GM12875 (cell line): Measurements from ENCODE around the gene CNN3.

Experiments used
- H3K4me3 ChIP-seq: one replicate; pipeline ENCODE4 v1.5.1; 2011; ENCODE audit warnings: low read depth, low read length, control low read depth
- TF ChIP-seq, protein P1 (sequence below): IDR thresholded peaks from 2 replicates; pipeline ENCODE4 v1.5.1; 2011; ENCODE audit warnings: low read depth, mild to moderate bottlenecking, control low read depth, inconsistent platforms, low read length, moderate library complexity, borderline replicate concordance; ENCODE audit not compliant: insufficient read depth

Gene CNN3

DNA sequence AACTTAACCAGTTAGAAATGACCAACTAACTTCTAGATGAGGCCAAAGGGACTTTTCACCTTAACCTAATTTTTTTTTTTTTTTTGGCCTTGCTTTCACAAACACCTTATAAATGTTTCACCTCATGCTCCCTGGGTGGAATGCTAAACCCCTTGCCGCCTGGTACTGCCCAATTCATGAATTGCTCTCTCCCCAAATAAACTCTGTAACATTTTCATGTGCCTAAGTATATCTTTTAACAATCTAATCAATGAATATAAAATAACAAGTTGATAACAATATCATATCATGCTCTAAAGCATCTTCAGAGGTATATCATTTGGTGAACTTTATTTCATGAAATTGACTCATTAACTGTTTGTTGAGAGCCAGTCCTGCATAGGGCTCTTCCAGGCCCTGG, 10.9 kb upstream of the CNN3 start:
- H3K4me3 ChIP-seq: no peak overlapping the region
- TF ChIP-seq, protein P1, sequence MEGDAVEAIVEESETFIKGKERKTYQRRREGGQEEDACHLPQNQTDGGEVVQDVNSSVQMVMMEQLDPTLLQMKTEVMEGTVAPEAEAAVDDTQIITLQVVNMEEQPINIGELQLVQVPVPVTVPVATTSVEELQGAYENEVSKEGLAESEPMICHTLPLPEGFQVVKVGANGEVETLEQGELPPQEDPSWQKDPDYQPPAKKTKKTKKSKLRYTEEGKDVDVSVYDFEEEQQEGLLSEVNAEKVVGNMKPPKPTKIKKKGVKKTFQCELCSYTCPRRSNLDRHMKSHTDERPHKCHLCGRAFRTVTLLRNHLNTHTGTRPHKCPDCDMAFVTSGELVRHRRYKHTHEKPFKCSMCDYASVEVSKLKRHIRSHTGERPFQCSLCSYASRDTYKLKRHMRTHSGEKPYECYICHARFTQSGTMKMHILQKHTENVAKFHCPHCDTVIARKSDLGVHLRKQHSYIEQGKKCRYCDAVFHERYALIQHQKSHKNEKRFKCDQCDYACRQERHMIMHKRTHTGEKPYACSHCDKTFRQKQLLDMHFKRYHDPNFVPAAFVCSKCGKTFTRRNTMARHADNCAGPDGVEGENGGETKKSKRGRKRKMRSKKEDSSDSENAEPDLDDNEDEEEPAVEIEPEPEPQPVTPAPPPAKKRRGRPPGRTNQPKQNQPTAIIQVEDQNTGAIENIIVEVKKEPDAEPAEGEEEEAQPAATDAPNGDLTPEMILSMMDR: no peak

DNA sequence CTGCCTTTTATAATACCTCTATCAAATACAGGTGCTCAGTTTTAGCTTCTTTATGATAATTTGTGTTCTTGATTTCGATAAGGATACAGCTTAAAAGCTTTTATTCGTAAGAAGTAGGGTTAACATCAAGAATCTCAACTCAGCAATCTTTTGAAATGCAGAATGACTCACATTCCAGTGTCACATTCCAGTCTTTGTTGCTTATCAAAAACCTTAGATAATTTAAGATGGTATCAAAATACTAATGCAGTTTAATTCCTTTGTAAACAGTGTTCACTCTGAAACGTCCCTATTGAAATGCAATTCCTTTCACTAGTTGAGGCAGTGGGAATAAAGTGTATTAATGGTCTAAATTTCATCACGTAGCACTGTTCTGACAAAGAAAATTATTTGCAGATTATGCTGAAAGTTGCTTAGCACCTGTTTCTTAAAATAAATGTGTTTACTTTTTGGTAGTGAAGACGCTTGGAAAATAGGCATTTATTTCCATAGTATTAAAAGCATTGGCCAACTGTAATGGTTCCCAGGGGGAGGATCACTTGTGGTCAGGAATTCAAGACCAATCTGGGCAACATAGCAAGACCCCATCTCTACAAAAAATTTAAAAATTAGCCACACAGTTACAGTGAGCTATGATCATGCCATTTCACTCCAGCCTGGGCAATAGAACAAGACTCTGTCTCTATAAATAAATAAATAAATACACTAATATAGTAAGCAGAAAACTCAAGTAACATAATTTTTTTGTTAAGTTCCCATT, 10.1 kb upstream of the CNN3 start:
- TF ChIP-seq, protein P1: no peak
- H3K4me3 ChIP-seq: no peak overlapping the region

DNA sequence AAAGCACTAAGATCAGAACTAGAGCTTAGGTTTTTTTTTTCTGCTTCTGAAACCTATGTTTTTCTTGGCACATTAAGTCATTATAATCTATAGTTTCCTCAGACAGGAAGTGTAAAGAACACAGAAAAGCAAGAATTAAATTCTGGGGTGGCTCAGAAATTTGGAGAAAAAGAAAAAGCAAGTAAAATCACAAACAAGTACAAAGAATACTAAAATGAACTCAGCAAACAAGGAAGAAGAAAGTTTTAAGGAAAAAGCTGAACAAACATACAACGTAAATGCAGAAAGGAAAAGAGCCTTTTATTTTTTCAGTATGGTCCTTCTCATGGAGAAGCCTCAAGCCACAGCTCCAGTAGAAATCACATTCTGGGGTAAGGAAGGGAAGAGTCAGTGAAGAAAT, 8.6 kb upstream of the CNN3 start:
- TF ChIP-seq, protein P1: no peak

DNA sequence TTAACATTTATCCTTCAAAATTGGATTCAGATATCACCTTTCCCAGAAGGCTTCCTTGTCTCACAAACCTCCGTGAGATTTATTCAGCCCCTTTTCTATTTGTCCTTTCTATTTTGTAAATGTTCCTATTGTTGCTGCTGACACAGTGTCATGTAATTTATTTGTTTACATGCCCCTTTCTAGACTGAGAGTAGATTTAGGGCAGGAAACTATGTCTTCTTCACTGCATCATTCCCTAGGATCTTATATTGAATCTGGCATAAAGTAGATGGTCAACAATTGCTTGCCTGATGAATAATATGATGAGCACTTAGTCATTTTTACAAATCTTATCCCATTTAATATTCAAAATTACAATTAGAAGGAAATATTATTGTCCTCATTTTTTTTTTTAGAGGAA, 8.1 kb upstream of the CNN3 start:
- H3K4me3 ChIP-seq: no peak overlapping the region
- TF ChIP-seq, protein P1: no peak

More for the DNA sequence above, 8.6 kb upstream of the CNN3 start:
- H3K4me3 ChIP-seq: no peak overlapping the region

DNA sequence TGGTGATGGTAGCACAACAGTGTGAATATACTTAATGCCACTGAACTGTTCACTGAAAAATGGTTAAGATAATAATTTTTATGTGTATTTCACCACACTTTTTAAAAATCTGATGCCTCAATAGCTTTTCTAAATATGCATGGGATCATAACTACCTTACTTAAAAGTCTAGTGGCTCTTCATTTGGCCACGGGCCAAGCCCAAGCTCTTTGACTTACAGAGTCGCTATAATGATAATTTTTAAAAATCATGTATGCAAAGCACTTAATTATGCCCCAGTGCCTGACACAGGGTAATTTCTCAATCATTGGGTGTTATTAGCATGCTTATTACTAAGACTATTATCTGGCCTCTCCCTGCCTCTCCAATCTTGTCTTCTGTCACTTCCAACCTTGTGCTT, 7.6 kb upstream of the CNN3 start:
- TF ChIP-seq, protein P1: no peak
- H3K4me3 ChIP-seq: no peak overlapping the region

DNA sequence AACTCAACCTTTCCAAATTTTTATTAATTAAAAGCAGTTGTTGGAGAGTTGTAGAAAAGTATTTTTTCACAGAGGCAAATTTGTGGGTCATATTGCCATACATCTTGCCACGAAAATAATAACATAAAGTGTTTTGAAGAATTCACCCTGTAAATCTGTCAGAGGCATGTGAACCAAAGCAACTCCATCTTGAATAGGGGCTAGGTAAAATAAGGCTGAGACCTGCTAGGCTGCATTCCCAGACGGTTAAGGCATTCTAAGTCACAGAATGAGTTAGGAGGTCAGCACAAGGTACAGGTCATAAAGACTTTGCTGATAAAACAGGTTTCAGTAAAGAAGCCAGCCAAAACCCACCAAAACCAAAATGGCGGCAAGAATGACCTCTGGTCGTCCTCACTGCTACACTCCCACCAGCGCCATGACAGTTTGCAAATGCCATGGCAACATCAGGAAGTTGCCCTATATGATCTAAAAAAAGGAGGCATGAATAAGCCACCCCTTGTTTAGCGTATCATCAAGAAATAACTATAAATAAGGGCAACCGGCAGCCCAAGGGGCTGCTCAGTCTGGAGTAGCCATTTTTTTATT, 4.4 kb upstream of the CNN3 start:
- TF ChIP-seq, protein P1: no peak

DNA sequence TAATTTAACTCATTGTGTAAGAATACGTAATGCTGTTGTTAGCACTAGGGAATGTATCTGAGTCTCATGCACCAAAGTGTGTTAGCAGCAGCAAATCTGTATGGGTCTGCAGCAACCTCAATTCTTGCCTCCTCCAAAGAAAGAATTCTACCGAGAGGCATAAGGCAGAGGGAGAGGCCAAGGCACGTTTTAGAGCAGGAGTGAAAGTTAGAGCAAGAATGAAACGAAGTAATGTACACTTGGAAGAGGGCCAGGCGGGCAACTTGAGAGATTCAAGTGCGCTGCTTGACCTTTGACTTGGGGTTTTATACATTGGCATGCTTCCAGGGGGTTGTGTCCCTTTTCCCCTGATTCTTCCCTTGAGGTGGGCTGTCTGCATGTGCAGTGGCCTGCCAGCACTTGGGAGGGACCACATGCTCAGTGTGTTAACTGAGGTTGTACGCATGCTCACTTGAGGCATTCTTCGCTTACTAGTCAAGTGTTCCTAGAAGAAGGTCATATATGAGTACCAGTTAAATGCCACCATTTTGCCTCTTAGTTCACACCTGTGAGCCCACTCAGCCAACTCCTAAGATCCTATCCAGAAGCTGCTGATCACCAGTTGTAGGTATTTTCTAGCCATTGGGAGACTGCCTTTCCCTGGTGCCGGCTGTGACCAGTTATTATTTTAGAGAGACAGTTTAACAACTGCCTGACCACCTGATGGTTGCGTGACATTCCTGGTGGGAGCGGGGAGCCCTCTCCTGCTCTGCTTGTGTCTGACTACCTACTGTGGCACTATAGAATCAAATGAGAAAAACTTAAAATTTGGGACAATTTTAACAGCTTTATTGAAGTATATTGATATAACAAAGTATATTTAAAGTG, 2.7 kb upstream of the CNN3 start:
- no peak overlapping the region for H3K4me3 ChIP-seq
- TF ChIP-seq, protein P1: no peak

More for the DNA sequence above, 4.4 kb upstream of the CNN3 start:
- H3K4me3 ChIP-seq: no peak overlapping the region
